Effector memory CD4-positive, alpha-beta T cell (primary cell): ENCODE measurements around the gene DNAH12.

Experiments
- DNase-seq, 3 donors: peaks; one replicate each; pipeline ENCODE4 v3.0.0-alpha.2; 2020
- H3K27ac ChIP-seq: 2 replicates; pipeline ENCODE4 v1.7.0; 2013; ENCODE audit warnings: mild to moderate bottlenecking, low read length, moderate library complexity; ENCODE audit not compliant: insufficient read depth, poor library complexity, severe bottlenecking
- H3K27me3 ChIP-seq: replicated peaks from 2 replicates; pipeline ENCODE4 v1.7.0; 2013; ENCODE audit warnings: mild to moderate bottlenecking, low read length; ENCODE audit not compliant: insufficient read depth, control insufficient read depth, poor library complexity, severe bottlenecking
- H3K36me3 ChIP-seq: 2 replicates; pipeline ENCODE4 v1.7.0; 2013; ENCODE audit warnings: mild to moderate bottlenecking, low read length, moderate library complexity; ENCODE audit not compliant: control insufficient read depth, insufficient read depth
- H3K4me1 ChIP-seq: 2 replicates; pipeline ENCODE4 v1.7.0; 2013; ENCODE audit warnings: low read length, mild to moderate bottlenecking; ENCODE audit not compliant: control insufficient read depth, insufficient read depth, poor library complexity, severe bottlenecking
- H3K4me3 ChIP-seq: 2 replicates; pipeline ENCODE4 v1.7.0; 2013; ENCODE audit warnings: low read length, low read depth, mild to moderate bottlenecking; ENCODE audit not compliant: insufficient read depth, poor library complexity, severe bottlenecking
- H3K9me3 ChIP-seq: 2 replicates; pipeline ENCODE4 v1.7.0; 2013; ENCODE audit warnings: mild to moderate bottlenecking, low read length, moderate library complexity; ENCODE audit not compliant: control insufficient read depth

DNAH12 gene

GRCh38 chr3:57268416-57268815, 275.7 kb downstream of the DNAH12 start:
- Histone ChIP-seq H3K4me3 (no peak overlapping the region), H3K36me3 (peaks cover 21% of the 10 kb centered on the region), H3K9me3 (no peaks in the 10 kb centered on the region), H3K27me3 (no peaks in the 10 kb centered on the region), H3K27ac (no peak overlapping the region), H3K4me1 (no peaks in the 10 kb centered on the region)
- DNase-seq = no peak

- DNase-seq = no peak
- Histone ChIP-seq H3K27me3 (no peaks in the 10 kb centered on the region), H3K9me3 (no peaks in the 10 kb centered on the region), H3K4me3 (no peak overlapping the region), H3K27ac (no peak overlapping the region), H3K4me1 (no peaks in the 10 kb centered on the region), H3K36me3 (peaks cover 37% of the 10 kb centered on the region)
These were observed 282.2 kb downstream of the DNAH12 start for GRCh38 chr3:57261929-57262328.

GRCh38 chr3:57261119-57261518, 283.0 kb downstream of the DNAH12 start:
- no peak for DNase-seq
- no peaks in the 10 kb centered on the region for H3K9me3 ChIP-seq
- H3K4me1 ChIP-seq = no peaks in the 10 kb centered on the region
- no peaks in the 10 kb centered on the region for H3K27me3 ChIP-seq
- H3K36me3 ChIP-seq = peaks cover 39% of the 10 kb centered on the region
- H3K4me3 ChIP-seq = no peak overlapping the region
- no peak overlapping the region for H3K27ac ChIP-seq

GRCh38 chr3:57257678-57258077, 286.5 kb downstream of the DNAH12 start:
- Histone ChIP-seq H3K27me3 (no peaks in the 10 kb centered on the region), H3K36me3 (peaks cover 41% of the 10 kb centered on the region)
- no peak for DNase-seq

GRCh38 chr3:57256844-57257243, 287.3 kb downstream of the DNAH12 start:
- no peaks in the 10 kb centered on the region for H3K4me1 ChIP-seq
- peaks cover 41% of the 10 kb centered on the region for H3K36me3 ChIP-seq
- no peaks in the 10 kb centered on the region for H3K9me3 ChIP-seq
- no peak overlapping the region for H3K4me3 ChIP-seq
- no peak for DNase-seq
- H3K27ac ChIP-seq = no peak overlapping the region
- H3K27me3 ChIP-seq = no peaks in the 10 kb centered on the region

More at GRCh38 chr3:57257678-57258077, 286.5 kb downstream of the DNAH12 start:
- Histone ChIP-seq H3K27ac (no peak overlapping the region), H3K4me3 (no peak overlapping the region), H3K4me1 (no peaks in the 10 kb centered on the region), H3K9me3 (no peaks in the 10 kb centered on the region)

- DNase-seq = no peak
- H3K27ac ChIP-seq = no peak overlapping the region
- H3K36me3 ChIP-seq = peaks cover 36% of the 10 kb centered on the region
- H3K4me1 ChIP-seq = no peaks in the 10 kb centered on the region
- no peak overlapping the region for H3K4me3 ChIP-seq
- H3K27me3 ChIP-seq = no peaks in the 10 kb centered on the region
- H3K9me3 ChIP-seq = no peaks in the 10 kb centered on the region
These were observed 291.7 kb downstream of the DNAH12 start for GRCh38 chr3:57252404-57252803.

- H3K27ac ChIP-seq = no peak overlapping the region
- H3K36me3 ChIP-seq = peaks cover 55% of the 10 kb centered on the region
- no peak for DNase-seq
- no peaks in the 10 kb centered on the region for H3K4me1 ChIP-seq
- no peaks in the 10 kb centered on the region for H3K27me3 ChIP-seq
- H3K4me3 ChIP-seq = no peak overlapping the region
- no peaks in the 10 kb centered on the region for H3K9me3 ChIP-seq
These were observed 299.2 kb downstream of the DNAH12 start for GRCh38 chr3:57244946-57245345.
